DOHH2 (cell line): ENCODE data around the gene TRPM5.

ENCODE experiments used
- H3F3A ChIP-seq: fragments of 200-600 bp; sonication (generic), shearing (Covaris generic); 2 replicates; pipeline ENCODE4 v1.6.0; 2016; ENCODE audit warnings: antibody characterized with exemption, mild to moderate bottlenecking; ENCODE audit not compliant: control insufficient read depth, insufficient read depth
- H3K27ac ChIP-seq: fragments of 200-600 bp; sonication (generic); 2 replicates; pipeline ENCODE4 v1.5.1; 2014; ENCODE audit warnings: low read depth, mild to moderate bottlenecking, low read length, moderate library complexity
- H3K27me3 ChIP-seq: fragments of 200-600 bp; sonication (generic); 2 replicates; pipeline ENCODE4 v1.6.1; 2014; ENCODE audit warnings: mild to moderate bottlenecking, low read length, mixed read lengths; ENCODE audit not compliant: control insufficient read depth
- H3K36me3 ChIP-seq: fragments of 200-600 bp; sonication (generic); 2 replicates; pipeline ENCODE4 v1.6.1; 2014; ENCODE audit warnings: mild to moderate bottlenecking, low read length, moderate library complexity, mixed read lengths; ENCODE audit not compliant: control insufficient read depth
- H3K4me1 ChIP-seq: fragments of 200-600 bp; sonication (generic); 2 replicates; pipeline ENCODE4 v1.6.1; 2014; ENCODE audit warnings: mild to moderate bottlenecking, low read length, mixed read lengths; ENCODE audit not compliant: control insufficient read depth
- H3K4me2 ChIP-seq: fragments of 200-600 bp; sonication (generic); 2 replicates; pipeline ENCODE4 v1.6.0; 2014; ENCODE audit warnings: mild to moderate bottlenecking, low read length, moderate library complexity
- H3K4me3 ChIP-seq: fragments of 200-600 bp; sonication (generic); 2 replicates; pipeline ENCODE4 v1.5.1; 2014; ENCODE audit warnings: mild to moderate bottlenecking, low read length, mixed read lengths
- H3K79me2 ChIP-seq: fragments of 200-600 bp; sonication (generic); 2 replicates; pipeline ENCODE4 v1.6.1; 2014; ENCODE audit warnings: mild to moderate bottlenecking, low read length, mixed read lengths; ENCODE audit not compliant: control insufficient read depth
- H3K9me2 ChIP-seq: fragments of 200-600 bp; sonication (generic); replicated peaks from 2 replicates; pipeline ENCODE4 v1.6.1; 2014; ENCODE audit warnings: mild to moderate bottlenecking, low read length, mixed read lengths; ENCODE audit not compliant: control insufficient read depth
- H3K9me3 ChIP-seq: fragments of 200-600 bp; sonication (generic); 2 replicates; pipeline ENCODE4 v1.6.1; 2014; ENCODE audit warnings: antibody characterized with exemption, low read length, mixed read lengths; ENCODE audit not compliant: control insufficient read depth, insufficient read depth
- H4K20me1 ChIP-seq: fragments of 200-600 bp; sonication (generic); 2 replicates; pipeline ENCODE4 v1.6.0; 2014; ENCODE audit warnings: low read depth, mild to moderate bottlenecking, antibody characterized with exemption, low read length, moderate library complexity; ENCODE audit not compliant: control insufficient read depth, insufficient read depth
- CTCF ChIP-seq: fragments of 200-600 bp; sonication (generic); IDR thresholded peaks from one replicate; pipeline ENCODE4 v1.5.1; 2014; ENCODE audit warnings: antibody characterized with exemption, mild to moderate bottlenecking, low read depth, low read length; ENCODE audit not compliant: poor library complexity, severe bottlenecking
- EZH2phosphoT487 ChIP-seq: fragments of 200-600 bp; sonication (generic); IDR thresholded peaks from 2 replicates; pipeline ENCODE4 v1.6.1; 2017; ENCODE audit warnings: borderline replicate concordance, mild to moderate bottlenecking, antibody characterized with exemption, low read length, moderate library complexity, mixed read lengths

Gene TRPM5

GRCh38 chr11:2442589-2442988 is 1.7 kb downstream of the TRPM5 start:
- TF ChIP-seq CTCF (no peak), EZH2phosphoT487 (no peak)
- Histone ChIP-seq H3K36me3 (no peaks in the 10 kb centered on the region), H3K27ac (no peak overlapping the region), H3K9me3 (no peaks in the 10 kb centered on the region), H3F3A (peaks cover 2% of the 10 kb centered on the region; the same call in 1 of the 2 replicates), H3K27me3 (no peaks in the 10 kb centered on the region), H3K4me2 (no peak overlapping the region), H3K4me1 (peaks cover 13% of the 10 kb centered on the region), H4K20me1 (no peaks in the 10 kb centered on the region; the same call in 1 of the 2 replicates), H3K4me3 (no peak overlapping the region), H3K79me2 (no peaks in the 10 kb centered on the region), H3K9me2 (no peaks in the 10 kb centered on the region)

- no peak overlapping the region for H3K4me2 ChIP-seq
- H3K36me3 ChIP-seq: no peaks in the 10 kb centered on the region
- H3K27me3 ChIP-seq: no peaks in the 10 kb centered on the region
- no peak overlapping the region for H3K27ac ChIP-seq
- no peaks in the 10 kb centered on the region for H3K79me2 ChIP-seq
- TF ChIP-seq EZH2phosphoT487: no peak
- TF ChIP-seq CTCF: no peak
- H3K9me2 ChIP-seq: no peaks in the 10 kb centered on the region
- H3K4me3 ChIP-seq: no peak overlapping the region
- no peaks in the 10 kb centered on the region for H3K9me3 ChIP-seq
- peaks cover 2% of the 10 kb centered on the region; the same call in 1 of the 2 replicates for H3F3A ChIP-seq
- H3K4me1 ChIP-seq: no peaks in the 10 kb centered on the region
- H4K20me1 ChIP-seq: no peaks in the 10 kb centered on the region; the same call in 1 of the 2 replicates
Observed at GRCh38 chr11:2441171-2441570, 3.1 kb downstream of the TRPM5 start.

GRCh38 chr11:2440646-2441045 is 3.7 kb downstream of the TRPM5 start:
- H3K9me2 ChIP-seq: no peaks in the 10 kb centered on the region
- no peak for TF ChIP-seq EZH2phosphoT487

GRCh38 chr11:2439820-2440219 is 4.5 kb downstream of the TRPM5 start:
- Histone ChIP-seq H3K27ac (no peak overlapping the region), H4K20me1 (no peaks in the 10 kb centered on the region; the same call in 1 of the 2 replicates), H3K36me3 (no peaks in the 10 kb centered on the region), H3K9me3 (no peaks in the 10 kb centered on the region), H3K79me2 (no peaks in the 10 kb centered on the region), H3K4me3 (no peak overlapping the region), H3K9me2 (no peaks in the 10 kb centered on the region), H3F3A (peaks cover 2% of the 10 kb centered on the region; the same call in 1 of the 2 replicates), H3K27me3 (no peaks in the 10 kb centered on the region), H3K4me1 (no peaks in the 10 kb centered on the region), H3K4me2 (no peak overlapping the region)
- TF ChIP-seq CTCF (no peak), EZH2phosphoT487 (no peak)

More at GRCh38 chr11:2440646-2441045, 3.7 kb downstream of the TRPM5 start:
- H3K36me3 ChIP-seq: no peaks in the 10 kb centered on the region
- H3K27ac ChIP-seq: no peak overlapping the region
- no peaks in the 10 kb centered on the region for H3K27me3 ChIP-seq
- H3K4me3 ChIP-seq: no peak overlapping the region
- no peaks in the 10 kb centered on the region; the same call in 1 of the 2 replicates for H4K20me1 ChIP-seq
- peaks cover 2% of the 10 kb centered on the region; the same call in 1 of the 2 replicates for H3F3A ChIP-seq
- H3K4me1 ChIP-seq: no peaks in the 10 kb centered on the region
- no peaks in the 10 kb centered on the region for H3K79me2 ChIP-seq
- no peak overlapping the region for H3K4me2 ChIP-seq
- H3K9me3 ChIP-seq: no peaks in the 10 kb centered on the region
